ENCODE data around the gene CCSER1. TPM values are rescaled to one million over a fixed set of nuclear protein-coding genes. Genes with fewer than 3 reads are reported as not detected.

CCSER1 gene
- total RNA-seq, 2 experiments from 2014 or later = not detected

- ChIA-PET CTCF (ENCODE audit: unreplicated experiment) (no interaction called here), POLR2A (interaction anchor here (0.6 kb wide), 1 partner anchor 229 kb away, joined by 6 read pairs; no protein-coding TSS in a partner anchor)
- no peak overlapping the region for H3K4me3 ChIP-seq (ENCODE audit: low read depth, low read length, poor library complexity, severe bottlenecking)
- H2AFZ ChIP-seq (ENCODE audit: low read length) = no peak overlapping the region
- TF ChIP-seq EZH2phosphoT487 (IDR thresholded peaks at IDR 0.05; ENCODE audit: borderline replicate concordance, low read depth, low read length) (no peak), CTCF (conservative IDR thresholded peaks at IDR 0.05; ENCODE audit: low read length) (no peak)
- H3K4me1 ChIP-seq (ENCODE audit: insufficient read depth, low read length, poor library complexity, severe bottlenecking) = no peaks in the 10 kb centered on the region
- no peaks in the 10 kb centered on the region for H3K36me3 ChIP-seq (ENCODE audit: insufficient read depth, low read length)
- no peaks in the 10 kb centered on the region for H3K79me2 ChIP-seq (ENCODE audit: insufficient read depth, low read depth, low read length)
- H3K4me2 ChIP-seq (ENCODE audit: low read length) = no peak overlapping the region
- no peaks in the 10 kb centered on the region for H3K9me2 ChIP-seq (ENCODE audit: insufficient read depth, low read length)
- no peaks in the 10 kb centered on the region for H4K20me1 ChIP-seq (ENCODE audit: insufficient read depth, low read length)
- no peak for DNase-seq (ENCODE audit: low spot score)
- H3K9me3 ChIP-seq (ENCODE audit: low read length) = no peaks in the 10 kb centered on the region
- no peak overlapping the region for H3K27ac ChIP-seq (ENCODE audit: low read depth, low read length, poor library complexity, severe bottlenecking)
- intact Hi-C loops (cut with micrococcal nuclease; ENCODE audit: unreplicated experiment) = no loop called here
- no TSS peak for BruUV-seq (replicated peaks)
These were observed 415.0 kb downstream of the CCSER1 start for GRCh38 chr4:90542216-90542615.

- BruUV-seq (replicated peaks) = no TSS peak
- Histone ChIP-seq H3K79me2 (ENCODE audit: insufficient read depth, low read depth, low read length) (no peaks in the 10 kb centered on the region), H4K20me1 (ENCODE audit: insufficient read depth, low read length) (no peaks in the 10 kb centered on the region), H3K4me2 (ENCODE audit: low read length) (no peak overlapping the region), H3K4me3 (ENCODE audit: low read depth, low read length, poor library complexity, severe bottlenecking) (no peak overlapping the region), H3K9me3 (ENCODE audit: low read length) (no peaks in the 10 kb centered on the region), H2AFZ (ENCODE audit: low read length) (no peak overlapping the region), H3K9me2 (ENCODE audit: insufficient read depth, low read length) (no peaks in the 10 kb centered on the region), H3K36me3 (ENCODE audit: insufficient read depth, low read length) (no peaks in the 10 kb centered on the region), H3K4me1 (ENCODE audit: insufficient read depth, low read length, poor library complexity, severe bottlenecking) (no peaks in the 10 kb centered on the region), H3K27ac (ENCODE audit: low read depth, low read length, poor library complexity, severe bottlenecking) (no peak overlapping the region)
- ChIA-PET POLR2A (interaction anchor here (0.5 to 1.0 kb wide), 3 partner anchors 12 to 268 kb away, joined by 3 to 4 read pairs (median 3); no protein-coding TSS in a partner anchor), CTCF (ENCODE audit: unreplicated experiment) (no interaction called here)
- intact Hi-C loops (cut with micrococcal nuclease; ENCODE audit: unreplicated experiment) = no loop called here
- DNase-seq (ENCODE audit: low spot score) = no peak
- TF ChIP-seq EZH2phosphoT487 (IDR thresholded peaks at IDR 0.05; ENCODE audit: borderline replicate concordance, low read depth, low read length) = no peak
- TF ChIP-seq CTCF (conservative IDR thresholded peaks at IDR 0.05; ENCODE audit: low read length) = no peak
These were observed 416.4 kb downstream of the CCSER1 start for GRCh38 chr4:90543419-90544170.

- H3K9me2 ChIP-seq (ENCODE audit: insufficient read depth, low read length) = no peaks in the 10 kb centered on the region
- CTCF ChIA-PET (ENCODE audit: unreplicated experiment) = no interaction called here
- H3K27ac ChIP-seq (ENCODE audit: low read depth, low read length, poor library complexity, severe bottlenecking) = no peak overlapping the region
- no peak for DNase-seq (ENCODE audit: low spot score)
- no peaks in the 10 kb centered on the region for H3K79me2 ChIP-seq (ENCODE audit: insufficient read depth, low read depth, low read length)
- H4K20me1 ChIP-seq (ENCODE audit: insufficient read depth, low read length) = no peaks in the 10 kb centered on the region
- H3K4me1 ChIP-seq (ENCODE audit: insufficient read depth, low read length, poor library complexity, severe bottlenecking) = no peaks in the 10 kb centered on the region
- BruUV-seq (replicated peaks) = no TSS peak
- intact Hi-C loops (cut with micrococcal nuclease; ENCODE audit: unreplicated experiment) = no loop called here
- no peak for TF ChIP-seq EZH2phosphoT487 (IDR thresholded peaks at IDR 0.05; ENCODE audit: borderline replicate concordance, low read depth, low read length)
- TF ChIP-seq CTCF (conservative IDR thresholded peaks at IDR 0.05; ENCODE audit: low read length) = no peak
- no peak overlapping the region for H3K4me2 ChIP-seq (ENCODE audit: low read length)
- no peak overlapping the region for H3K4me3 ChIP-seq (ENCODE audit: low read depth, low read length, poor library complexity, severe bottlenecking)
- POLR2A ChIA-PET = interaction anchor here (1.0 kb wide), 1 partner anchor 13 kb away, joined by 3 read pairs; no protein-coding TSS in a partner anchor
- no peaks in the 10 kb centered on the region for H3K9me3 ChIP-seq (ENCODE audit: low read length)
- no peaks in the 10 kb centered on the region for H3K36me3 ChIP-seq (ENCODE audit: insufficient read depth, low read length)
- no peak overlapping the region for H2AFZ ChIP-seq (ENCODE audit: low read length)
These were observed 417.4 kb downstream of the CCSER1 start for GRCh38 chr4:90544532-90545045.
